DMS114 treated with DMSO at 0.1 percent for 48 hours (cell line): Measurements from ENCODE around the gene PPARA.

Experiments
- DNase-seq: peaks from one replicate; lab custom pipeline; 2025; ENCODE audit not compliant: unreplicated experiment; lab: John Stamatoyannopoulos, UW

PPARA gene

GRCh38 chr22:46142548-46143490, 7.5 kb upstream of the PPARA start:
- DNase-seq = no peak

DNA sequence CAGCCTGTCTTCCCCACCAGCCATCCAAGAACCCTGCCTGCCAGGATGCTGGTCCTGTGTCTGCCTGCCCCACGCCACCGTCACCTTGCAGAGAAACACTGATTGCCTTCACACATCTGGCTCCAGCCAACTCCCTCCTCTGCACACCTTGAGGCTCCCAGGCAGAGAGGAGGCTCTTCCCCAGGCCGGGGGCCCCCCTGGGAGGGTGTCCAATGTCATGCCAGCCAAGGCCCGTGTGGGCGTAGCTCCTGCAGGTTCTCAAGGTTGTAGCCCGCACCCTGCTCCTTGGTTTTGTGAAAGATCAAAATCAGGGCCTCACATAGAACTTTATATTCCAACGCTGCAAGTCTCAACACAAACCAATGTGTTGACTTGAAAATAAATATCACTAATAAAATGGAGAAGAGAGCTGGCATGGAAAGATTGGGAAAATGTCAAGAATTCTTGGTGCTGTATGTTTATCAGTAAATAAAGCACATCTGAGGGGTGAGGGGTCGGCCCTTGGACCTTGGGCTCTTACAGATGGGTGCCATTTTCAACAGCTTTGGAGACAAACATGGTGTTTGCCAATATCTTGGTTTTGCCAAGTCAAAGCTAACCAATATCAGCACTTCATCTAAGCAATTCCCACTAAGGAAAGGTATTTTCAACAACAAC, 6.7 kb upstream of the PPARA start:
- DNase-seq = no peak

GRCh38 chr22:46145361-46145851, 4.9 kb upstream of the PPARA start:
- no peak for DNase-seq

DNA sequence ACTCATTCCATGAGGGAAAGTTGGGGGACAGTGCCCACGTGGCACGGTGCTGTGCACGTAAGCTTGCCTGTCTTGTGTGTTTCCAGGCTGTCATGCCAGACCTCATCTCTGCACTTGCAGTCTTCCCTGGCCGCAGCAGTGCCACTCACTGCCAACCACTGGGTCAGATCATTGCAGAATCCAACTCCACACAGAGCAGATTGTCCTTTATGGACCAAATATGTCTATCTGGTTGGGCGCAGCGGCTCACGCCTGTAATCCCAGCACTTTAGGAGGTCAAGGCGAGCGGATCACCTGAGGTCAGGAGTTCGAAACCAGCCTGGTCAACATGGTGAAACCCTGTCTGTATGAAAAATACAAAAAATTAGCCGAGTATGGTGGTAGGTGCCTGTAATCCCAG, 4.4 kb upstream of the PPARA start:
- no peak for DNase-seq

GRCh38 chr22:46146329-46146728, 4.0 kb upstream of the PPARA start:
- DNase-seq = no peak

GRCh38 chr22:46147061-46147460, 3.3 kb upstream of the PPARA start:
- no peak for DNase-seq

GRCh38 chr22:46147471-46148267, 2.7 kb upstream of the PPARA start:
- DNase-seq = no peak

GRCh38 chr22:46148336-46148735, 2.0 kb upstream of the PPARA start:
- DNase-seq = no peak

GRCh38 chr22:46148816-46149511, 1.4 kb upstream of the PPARA start:
- DNase-seq = no peak

- DNase-seq = no peak
These were observed 753 bp upstream of the PPARA start for GRCh38 chr22:46149512-46150033.

GRCh38 chr22:46150655-46151477, 540 bp downstream of the PPARA start:
- DNase-seq = no peak

DNA sequence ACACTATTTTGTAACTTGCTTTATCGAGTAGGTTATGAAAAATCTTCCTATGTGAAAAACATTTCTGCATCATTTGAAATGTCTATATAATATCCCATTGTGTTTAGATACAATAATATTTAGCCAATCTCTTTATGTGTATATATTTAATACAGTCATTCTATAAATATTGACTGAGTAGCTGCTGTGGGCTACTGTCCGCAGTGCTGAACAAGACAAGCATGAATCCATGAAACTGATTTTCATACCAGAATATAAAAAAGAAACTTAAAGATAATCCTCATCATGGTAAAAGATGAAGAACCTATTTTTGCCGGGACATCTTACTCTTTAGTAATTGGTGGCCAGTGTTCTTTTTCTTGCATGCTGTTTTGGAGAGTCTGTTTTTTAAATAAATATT, 3.6 kb downstream of the PPARA start:
- no peak for DNase-seq

DNA sequence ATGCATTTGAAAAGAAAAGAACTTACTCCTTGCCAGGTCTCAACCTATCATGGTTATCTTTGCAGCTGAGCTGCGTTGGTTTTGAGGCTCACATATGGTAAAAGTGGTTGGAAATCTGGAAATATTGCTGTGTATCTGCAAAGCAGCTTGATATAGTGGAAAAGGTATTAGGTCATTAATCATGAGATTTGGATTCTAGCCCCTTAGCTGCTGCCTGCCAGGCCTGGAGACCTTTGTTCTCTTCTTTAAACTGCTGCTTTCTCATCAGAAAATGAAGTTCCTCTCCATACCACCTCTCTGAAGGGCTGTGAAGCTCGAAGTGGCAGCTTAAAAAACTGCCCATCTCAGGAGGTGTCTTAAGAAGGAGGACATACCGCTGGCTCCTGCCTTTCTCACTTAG, 5.7 kb downstream of the PPARA start:
- no peak for DNase-seq

GRCh38 chr22:46158283-46158682, 8.0 kb downstream of the PPARA start:
- no peak for DNase-seq

DNA sequence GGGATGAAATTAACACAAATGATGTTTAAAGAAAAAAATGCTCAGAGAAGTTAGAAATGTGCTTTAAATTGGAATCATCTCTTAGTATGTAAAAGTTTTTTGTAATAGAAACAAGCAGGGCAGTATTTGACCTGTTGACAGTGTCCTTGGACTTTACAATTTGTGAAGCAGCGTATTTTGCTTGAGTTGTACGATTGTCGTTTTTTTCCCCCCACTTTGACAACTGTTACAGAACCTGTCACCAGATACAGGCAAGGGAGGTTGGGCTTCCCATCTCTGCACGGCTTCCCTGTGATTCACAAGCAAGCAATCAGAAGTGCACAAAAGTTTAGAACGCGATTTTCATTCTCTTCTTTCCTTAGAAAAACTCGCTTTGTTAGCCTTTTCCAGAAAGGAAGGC, 8.9 kb downstream of the PPARA start:
- no peak for DNase-seq

DNA sequence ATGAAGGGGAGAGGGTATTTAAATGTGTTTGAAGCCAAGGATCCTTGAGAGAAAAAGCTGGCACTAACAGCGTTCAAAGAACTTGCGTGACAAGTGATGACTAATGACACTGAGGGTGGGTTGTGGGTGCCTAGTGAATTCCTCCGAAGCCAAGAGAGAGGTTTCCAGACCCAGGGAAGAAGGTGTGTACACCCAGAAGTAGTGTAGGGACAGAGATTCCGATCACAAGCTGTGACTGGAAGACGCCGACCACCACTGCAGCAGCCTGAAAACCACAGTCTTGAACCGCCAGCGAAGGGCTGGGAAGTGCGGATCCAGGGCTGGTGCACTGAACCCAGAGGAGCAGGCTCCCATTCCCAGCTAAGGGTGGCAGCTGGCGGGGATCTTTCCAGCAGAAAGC, 9.5 kb downstream of the PPARA start:
- no peak for DNase-seq

GRCh38 chr22:46162285-46162684, 12.0 kb downstream of the PPARA start:
- no peak for DNase-seq

DNA sequence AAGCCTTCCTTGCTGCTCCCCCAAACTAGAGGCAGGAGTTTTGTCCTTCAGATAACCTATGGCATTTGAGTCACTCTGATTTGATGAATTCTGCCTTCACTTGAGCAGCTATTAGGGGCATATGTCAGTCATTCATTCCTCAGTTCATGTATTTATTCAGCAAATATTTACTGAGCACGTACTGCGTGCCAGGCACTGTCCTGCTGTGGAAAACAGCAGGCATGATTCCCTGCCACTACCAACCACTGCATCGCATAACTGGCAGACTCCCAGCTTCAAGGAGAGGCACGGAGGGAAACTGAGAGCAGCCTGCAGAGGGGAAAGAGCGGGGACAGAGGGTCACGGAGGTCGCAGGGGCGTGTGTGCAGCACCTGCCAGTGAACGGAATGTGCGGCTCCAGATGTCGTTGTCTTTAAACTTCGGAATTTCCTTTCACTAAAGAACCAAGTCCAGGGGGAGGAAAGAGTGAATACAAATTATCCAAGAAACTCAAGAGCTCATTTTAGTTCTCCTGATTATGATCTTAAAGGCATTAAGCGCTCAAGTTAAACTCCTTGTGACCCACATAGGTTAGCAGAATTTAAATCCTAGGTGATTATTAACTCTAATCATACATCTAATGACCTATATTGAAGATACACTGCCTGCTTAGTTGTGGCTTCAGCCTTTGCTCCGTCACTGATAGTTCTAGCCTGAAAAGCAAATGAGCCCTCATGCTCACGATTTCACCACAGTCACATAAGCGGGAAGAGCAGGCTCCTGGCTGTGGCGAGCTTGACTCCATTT, 12.6 kb downstream of the PPARA start:
- no peak for DNase-seq

- DNase-seq = no peak
These were observed 13.2 kb downstream of the PPARA start for GRCh38 chr22:46163557-46163888.
